ENCODE measurements around the gene MYO9A. TPM values are rescaled to one million over a fixed set of nuclear protein-coding genes. Genes with fewer than 3 reads are reported as not detected.

The MYO9A gene
- total RNA-seq, 4 donors from 2014 or later = 50.8 to 68.3 (median 59.5) TPM

DNA sequence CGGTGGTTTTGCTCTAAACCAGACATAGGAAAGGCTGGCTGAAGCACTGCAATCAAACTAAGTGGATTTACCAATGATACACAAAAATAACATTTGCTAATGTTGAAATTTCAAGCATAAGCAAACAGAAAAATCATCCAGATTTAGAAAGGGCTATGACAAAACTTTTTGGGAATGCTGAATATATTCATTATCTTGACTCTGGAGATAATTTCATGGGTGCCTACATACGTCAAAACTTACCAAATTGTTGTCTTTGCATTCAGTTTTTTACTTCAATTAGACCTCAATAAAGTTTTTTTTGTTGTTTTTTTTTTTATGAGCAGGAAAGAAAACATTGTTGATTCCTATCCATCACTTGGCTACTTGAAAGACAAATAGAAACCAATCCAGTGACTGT lies 166.8 kb downstream of the MYO9A start:
- no peak for DNase-seq (ENCODE audit: low spot score in 2 of 2)
- no peak overlapping the region for H3K4me3 ChIP-seq (ENCODE audit: low read depth, poor library complexity, severe bottlenecking)
- intact Hi-C loops (cut with DNase I; ENCODE audit: low total_unique reads) = no loop called here
- no peak for TF ChIP-seq POLR2A (IDR thresholded peaks at IDR 0.05)
- TF ChIP-seq, protein P1, sequence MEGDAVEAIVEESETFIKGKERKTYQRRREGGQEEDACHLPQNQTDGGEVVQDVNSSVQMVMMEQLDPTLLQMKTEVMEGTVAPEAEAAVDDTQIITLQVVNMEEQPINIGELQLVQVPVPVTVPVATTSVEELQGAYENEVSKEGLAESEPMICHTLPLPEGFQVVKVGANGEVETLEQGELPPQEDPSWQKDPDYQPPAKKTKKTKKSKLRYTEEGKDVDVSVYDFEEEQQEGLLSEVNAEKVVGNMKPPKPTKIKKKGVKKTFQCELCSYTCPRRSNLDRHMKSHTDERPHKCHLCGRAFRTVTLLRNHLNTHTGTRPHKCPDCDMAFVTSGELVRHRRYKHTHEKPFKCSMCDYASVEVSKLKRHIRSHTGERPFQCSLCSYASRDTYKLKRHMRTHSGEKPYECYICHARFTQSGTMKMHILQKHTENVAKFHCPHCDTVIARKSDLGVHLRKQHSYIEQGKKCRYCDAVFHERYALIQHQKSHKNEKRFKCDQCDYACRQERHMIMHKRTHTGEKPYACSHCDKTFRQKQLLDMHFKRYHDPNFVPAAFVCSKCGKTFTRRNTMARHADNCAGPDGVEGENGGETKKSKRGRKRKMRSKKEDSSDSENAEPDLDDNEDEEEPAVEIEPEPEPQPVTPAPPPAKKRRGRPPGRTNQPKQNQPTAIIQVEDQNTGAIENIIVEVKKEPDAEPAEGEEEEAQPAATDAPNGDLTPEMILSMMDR (IDR thresholded peaks at IDR 0.05) = no peak
- WGBS, 2 donors = 97 to 99% methylated on average over 2 of the region's 2 CpGs

DNA sequence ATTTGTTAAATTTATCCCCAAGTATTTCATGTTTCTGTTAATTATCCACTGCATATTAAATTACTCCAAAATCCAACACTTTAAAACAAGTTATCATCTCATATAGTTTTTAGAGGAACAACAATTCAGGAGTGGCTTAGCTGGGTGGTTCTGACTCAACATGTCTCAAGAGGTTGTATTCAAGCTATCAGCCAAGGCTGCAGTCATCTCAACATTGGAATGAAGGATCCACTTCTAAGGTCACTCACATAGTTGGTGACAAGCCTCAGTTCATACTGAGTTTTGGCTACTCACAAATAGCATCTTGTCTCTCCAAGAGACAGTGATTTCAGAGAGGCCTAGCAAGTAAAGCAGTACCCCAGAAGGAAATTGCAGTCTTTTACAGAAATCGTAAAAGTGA lies 172.9 kb downstream of the MYO9A start:
- H3K4me3 ChIP-seq (ENCODE audit: low read depth, poor library complexity, severe bottlenecking) = no peak overlapping the region
- no peak for TF ChIP-seq POLR2A (IDR thresholded peaks at IDR 0.05)
- TF ChIP-seq, protein P1 (IDR thresholded peaks at IDR 0.05) = no peak
- no peak for DNase-seq (ENCODE audit: low spot score in 2 of 2)
- intact Hi-C loops (cut with DNase I; ENCODE audit: low total_unique reads) = no loop called here
- WGBS, 2 donors = 75 to 85% methylated on average over 1 of the region's 1 CpG

DNA sequence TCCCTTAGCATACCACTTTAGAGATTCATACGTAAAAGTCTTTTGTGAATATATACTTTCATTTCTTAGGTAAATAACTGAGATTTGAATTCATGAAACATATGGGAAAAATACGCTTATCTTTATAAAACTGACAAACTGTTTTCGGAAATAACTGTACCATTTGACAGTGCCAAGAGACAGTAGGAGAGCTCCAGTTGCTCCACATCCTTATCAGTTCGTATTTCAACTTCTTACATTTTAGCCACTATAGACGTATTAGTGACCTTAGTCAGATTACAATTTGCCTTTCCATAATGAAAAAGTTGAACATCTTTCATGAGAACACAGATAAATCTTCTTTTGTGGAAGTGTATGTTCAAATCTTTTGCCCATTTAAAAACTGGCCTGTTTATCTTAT lies 174.1 kb downstream of the MYO9A start:
- H3K4me3 ChIP-seq (ENCODE audit: low read depth, poor library complexity, severe bottlenecking) = no peak overlapping the region
- no peak for DNase-seq (ENCODE audit: low spot score in 2 of 2)
- TF ChIP-seq, protein P1 (IDR thresholded peaks at IDR 0.05) = no peak
- TF ChIP-seq POLR2A (IDR thresholded peaks at IDR 0.05) = no peak
- WGBS, 2 donors = 95 to 98% methylated on average over 5 of the region's 5 CpGs
- intact Hi-C loops (cut with DNase I; ENCODE audit: low total_unique reads) = no loop called here

DNA sequence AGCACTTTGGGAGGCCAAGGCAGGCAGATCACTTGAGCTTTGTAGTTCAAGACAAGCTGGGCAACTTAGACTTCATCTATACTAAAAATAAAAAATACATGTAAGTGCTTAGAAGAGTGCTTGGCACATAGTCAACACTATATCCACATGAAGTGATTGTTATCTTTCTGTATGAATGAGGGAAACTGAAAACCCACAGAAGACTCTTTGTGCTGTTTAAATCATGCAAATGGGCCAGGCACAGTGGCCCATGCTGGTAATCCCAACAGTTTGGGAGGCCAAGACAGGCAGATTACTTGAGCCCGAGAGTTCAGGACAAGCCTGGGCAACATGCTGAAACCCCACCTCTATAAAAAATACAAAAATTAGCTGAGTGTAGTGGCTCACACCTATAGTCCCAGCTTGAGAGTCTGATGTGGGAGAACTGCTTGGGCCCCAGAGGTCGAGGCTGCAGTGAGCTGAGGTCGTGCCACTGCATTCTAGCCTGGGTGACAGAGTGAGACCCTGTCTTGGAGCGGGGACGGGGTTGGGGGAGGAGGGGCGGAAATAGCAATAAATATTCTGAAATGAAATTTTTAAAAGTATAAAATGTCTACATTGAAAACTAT lies 177.9 kb downstream of the MYO9A start:
- TF ChIP-seq POLR2A (IDR thresholded peaks at IDR 0.05) = no peak
- TF ChIP-seq, protein P1 (IDR thresholded peaks at IDR 0.05) = no peak
- no peak for DNase-seq (ENCODE audit: low spot score in 2 of 2)
- 79 to 81% methylated on average over 6 of the region's 6 CpGs for WGBS, 2 donors
- intact Hi-C loops (cut with DNase I; ENCODE audit: low total_unique reads) = no loop called here
- H3K4me3 ChIP-seq (ENCODE audit: low read depth, poor library complexity, severe bottlenecking) = no peak overlapping the region

DNA sequence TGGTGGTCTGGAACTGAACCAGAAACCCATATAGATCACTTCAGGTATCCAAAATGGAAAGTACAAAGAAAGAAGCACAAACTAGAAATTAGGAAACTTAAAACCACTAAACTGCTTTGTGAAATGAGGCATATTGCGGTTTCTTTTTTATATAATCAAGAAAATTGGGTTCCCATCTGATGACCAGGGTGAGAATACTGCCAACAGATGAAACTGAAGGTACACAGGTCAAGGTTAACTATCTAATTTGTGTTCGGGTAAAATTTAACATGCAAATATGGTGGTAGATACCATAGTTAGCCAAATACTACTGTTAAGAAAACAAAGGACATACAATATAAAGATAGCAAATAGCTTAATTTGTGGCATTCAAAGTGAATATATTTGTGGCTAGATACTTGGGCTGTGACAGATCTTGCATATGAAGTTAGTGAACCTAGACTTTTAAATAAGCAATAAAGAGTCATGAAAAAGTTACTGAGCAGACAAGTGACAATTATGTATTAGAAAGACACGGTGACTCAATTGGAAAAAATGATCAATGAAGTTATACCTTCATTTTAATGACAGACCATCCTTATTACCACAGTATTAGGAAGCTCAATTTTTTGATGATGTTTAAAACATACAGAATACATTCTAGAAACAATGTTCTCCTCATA lies 180.2 kb downstream of the MYO9A start:
- WGBS, 2 donors = 93 to 99% methylated on average over 3 of the region's 3 CpGs
- no peak overlapping the region for H3K4me3 ChIP-seq (ENCODE audit: low read depth, poor library complexity, severe bottlenecking)
- intact Hi-C loops (cut with DNase I; ENCODE audit: low total_unique reads) = no loop called here
- TF ChIP-seq, protein P1 (IDR thresholded peaks at IDR 0.05) = no peak
- no peak for TF ChIP-seq POLR2A (IDR thresholded peaks at IDR 0.05)
- no peak for DNase-seq (ENCODE audit: low spot score in 2 of 2)
